H9 (cell line): ENCODE data around the gene ITPR2. TPM values are rescaled to one million over a fixed set of nuclear protein-coding genes. Genes with fewer than 3 reads are reported as not detected.

ENCODE experiments used
- DNase-seq: peaks from one replicate; pipeline ENCODE4 v3.0.0-alpha.2; 2017
- H2AFZ ChIP-seq: one replicate; pipeline ENCODE4 v1.6.1; 2013; ENCODE audit warnings: mild to moderate bottlenecking, low read length, control low read depth, moderate library complexity
- H2AK5ac ChIP-seq: 2 replicates; pipeline ENCODE4 v1.6.1; 2013; ENCODE audit warnings: low read length, control low read depth, mixed read lengths; ENCODE audit not compliant: insufficient read length
- H2BK120ac ChIP-seq: one replicate; pipeline ENCODE4 v1.6.1; 2013; ENCODE audit warnings: low read depth, mild to moderate bottlenecking, low read length, control low read depth, inconsistent platforms; ENCODE audit not compliant: poor library complexity, severe bottlenecking
- H2BK12ac ChIP-seq: 2 replicates; pipeline ENCODE4 v1.6.1; 2013; ENCODE audit warnings: low read length, control low read depth, mixed read lengths, low read depth; ENCODE audit not compliant: insufficient read length
- H2BK15ac ChIP-seq: 2 replicates; pipeline ENCODE4 v1.6.1; 2013; ENCODE audit warnings: low read depth, low read length, control low read depth
- H2BK20ac ChIP-seq: one replicate; pipeline ENCODE4 v1.6.1; 2013; ENCODE audit warnings: low read depth, mild to moderate bottlenecking, low read length, control low read depth, inconsistent platforms; ENCODE audit not compliant: poor library complexity, severe bottlenecking
- H2BK5ac ChIP-seq: 2 replicates; pipeline ENCODE4 v1.6.1; 2013; ENCODE audit warnings: low read length, control low read depth, mixed read lengths; ENCODE audit not compliant: insufficient read length
- H3K14ac ChIP-seq: 2 replicates; pipeline ENCODE4 v1.6.1; 2013; ENCODE audit warnings: low read length, control low read depth; ENCODE audit not compliant: insufficient read depth
- H3K18ac ChIP-seq: 2 replicates; pipeline ENCODE4 v1.6.1; 2013; ENCODE audit warnings: low read depth, mild to moderate bottlenecking, mixed read lengths, low read length, control low read depth; ENCODE audit not compliant: insufficient read length
- H3K23ac ChIP-seq: 2 replicates; pipeline ENCODE4 v1.6.1; 2013; ENCODE audit warnings: low read length, control low read depth, mixed read lengths, low read depth; ENCODE audit not compliant: insufficient read length
- H3K23me2 ChIP-seq: 2 replicates; pipeline ENCODE4 v1.6.1; 2013; ENCODE audit warnings: low read depth, mild to moderate bottlenecking, mixed read lengths, low read length, control low read depth; ENCODE audit not compliant: insufficient read length, poor library complexity, severe bottlenecking
- H3K27ac ChIP-seq: 2 replicates; pipeline ENCODE4 v1.5.1; 2013; ENCODE audit warnings: low read length, control low read depth, mixed read lengths, low read depth; ENCODE audit not compliant: insufficient read length
- H3K27me3 ChIP-seq: 2 replicates; pipeline ENCODE4 v1.6.1; 2013; ENCODE audit warnings: low read length, control low read depth, inconsistent platforms; ENCODE audit not compliant: insufficient read depth
- H3K4ac ChIP-seq: 2 replicates; pipeline ENCODE4 v1.6.1; 2013; ENCODE audit warnings: low read depth, mild to moderate bottlenecking, control low read depth, inconsistent platforms, low read length, moderate library complexity
- H3K4me1 ChIP-seq: 2 replicates; pipeline ENCODE4 v1.6.1; 2013; ENCODE audit warnings: low read length, control low read depth, inconsistent platforms; ENCODE audit not compliant: insufficient read depth
- H3K4me2 ChIP-seq: 2 replicates; pipeline ENCODE4 v1.6.1; 2013; ENCODE audit warnings: low read length, control low read depth, mixed read lengths; ENCODE audit not compliant: insufficient read length, insufficient read depth
- H3K56ac ChIP-seq: 2 replicates; pipeline ENCODE4 v1.6.1; 2013; ENCODE audit warnings: low read depth, mild to moderate bottlenecking, mixed read lengths, low read length, control low read depth; ENCODE audit not compliant: insufficient read length
- H3K79me1 ChIP-seq: 2 replicates; pipeline ENCODE4 v1.6.1; 2013; ENCODE audit warnings: low read depth, mild to moderate bottlenecking, moderate library complexity, low read length, control low read depth, inconsistent platforms; ENCODE audit not compliant: insufficient read depth, poor library complexity, severe bottlenecking
- H3K79me2 ChIP-seq: 2 replicates; pipeline ENCODE4 v1.6.1; 2013; ENCODE audit warnings: low read length, control low read depth, inconsistent platforms; ENCODE audit not compliant: insufficient read depth
- H3K9ac ChIP-seq: 2 replicates; pipeline ENCODE4 v1.6.1; 2013; ENCODE audit warnings: low read length, control low read depth, mixed read lengths; ENCODE audit not compliant: insufficient read length; ENCODE audit errors: extremely low read depth
- H3K9me3 ChIP-seq: one replicate; pipeline ENCODE4 v1.6.1; 2013; ENCODE audit warnings: low read depth, low read length, inconsistent platforms; ENCODE audit not compliant: control insufficient read depth
- H3T11ph ChIP-seq: one replicate; pipeline ENCODE4 v1.6.1; 2013; ENCODE audit warnings: mild to moderate bottlenecking, low read length, control low read depth, inconsistent platforms
- H4K20me1 ChIP-seq: one replicate; pipeline ENCODE4 v1.6.1; 2013; ENCODE audit not compliant: control insufficient read depth, insufficient read length, insufficient read depth
- H4K5ac ChIP-seq: 2 replicates; pipeline ENCODE4 v1.6.1; 2013; ENCODE audit warnings: low read depth, mild to moderate bottlenecking, mixed read lengths, low read length, control low read depth; ENCODE audit not compliant: insufficient read length
- H4K8ac ChIP-seq: replicated peaks from 2 replicates; pipeline ENCODE4 v1.6.1; 2013; ENCODE audit warnings: low read length, control low read depth, mixed read lengths, low read depth; ENCODE audit not compliant: insufficient read length
- H4K91ac ChIP-seq: 2 replicates; pipeline ENCODE4 v1.6.1; 2013; ENCODE audit warnings: low read depth, mild to moderate bottlenecking, moderate library complexity, mixed read lengths, low read length, control low read depth; ENCODE audit not compliant: insufficient read length
- H3K27ac Mint-ChIP-seq, 3 experiments: 2 replicates in 2 of 3; 3 replicates in 1 of 3; pipeline ENCODE4 v1.8.0; 2020 to 2021; ENCODE audit warnings: mixed read lengths in 3 of 3, mild to moderate bottlenecking in 1 of 3, moderate library complexity in 1 of 3
- H3K27me3 Mint-ChIP-seq: 2 replicates; pipeline ENCODE4 v1.8.0; 2021; ENCODE audit warnings: low read depth, mild to moderate bottlenecking, moderate library complexity, mixed read lengths
- H3K36me3 Mint-ChIP-seq, 3 experiments: 2 replicates in 2 of 3; 3 replicates in 1 of 3; pipeline ENCODE4 v1.8.0; 2020 to 2021; ENCODE audit warnings: low read depth in 3 of 3, mixed read lengths in 3 of 3; ENCODE audit not compliant: insufficient read depth in 1 of 3
- H3K4me1 Mint-ChIP-seq, 2 experiments: 2 replicates each; pipeline ENCODE4 v1.8.0; 2020; ENCODE audit warnings: mixed read lengths in 2 of 2
- H3K4me3 Mint-ChIP-seq, 2 experiments: 2 replicates in 1 of 2; 3 replicates in 1 of 2; pipeline ENCODE4 v1.8.0; 2020 to 2021; ENCODE audit warnings: mild to moderate bottlenecking in 2 of 2, mixed read lengths in 2 of 2, moderate library complexity in 1 of 2
- H3K9me3 Mint-ChIP-seq, 2 experiments: 2 replicates in 1 of 2; 3 replicates in 1 of 2; pipeline ENCODE4 v1.8.0; 2020; ENCODE audit warnings: mild to moderate bottlenecking in 2 of 2, mixed read lengths in 2 of 2, moderate library complexity in 1 of 2
- CTCF ChIP-seq: fragments of 200-600 bp; sonication (generic); conservative IDR thresholded peaks from 3 replicates; pipeline ENCODE4 v1.8.0; 2021; ENCODE audit warnings: antibody characterized with exemption, mild to moderate bottlenecking
- WGBS: extraction: QIAGEN DNeasy Blood & Tissue Kit; methylation state at CpG from one replicate; pipeline ENCODE4 v1.1.7; 2013; ENCODE audit warnings: missing lambda C conversion rate, low lambda C conversion rate, mixed read lengths; ENCODE audit not compliant: insufficient read length; ENCODE audit errors: extremely low coverage; 5-methylcytosine and 5-hydroxymethylcytosine counted together
- total RNA-seq: library from RNA; stranded (reverse); gene quantifications from 2 replicates; pipeline ENCODE4 v1.2.1, GENCODE V29; 2021

Gene ITPR2
- total RNA-seq, 1 experiment from 2014 or later, result 14.8 TPM

- Histone ChIP-seq H2BK5ac (no peak overlapping the region), H2AFZ (no peak overlapping the region), H3K4me2 (no peak overlapping the region), H3K23ac (no peak overlapping the region), H2BK20ac (no peak overlapping the region), H3K4ac (no peak overlapping the region), H3K79me1 (no peaks in the 10 kb centered on the region), H2BK120ac (no peak overlapping the region), H3T11ph (no peak overlapping the region), H3K23me2 (no peaks in the 10 kb centered on the region), H3K9me3 (no peaks in the 10 kb centered on the region), H2AK5ac (no peak overlapping the region), H4K20me1 (no peaks in the 10 kb centered on the region), H3K18ac (no peak overlapping the region), H2BK12ac (no peak overlapping the region), H3K79me2 (no peaks in the 10 kb centered on the region), H4K91ac (no peak overlapping the region), H4K8ac (no peak overlapping the region), H3K27ac (no peak overlapping the region), H3K14ac (no peak overlapping the region), H3K56ac (no peak overlapping the region), H4K5ac (no peak overlapping the region), H3K27me3 (no peaks in the 10 kb centered on the region), H3K9ac (no peak overlapping the region), H2BK15ac (no peak overlapping the region), H3K4me1 (no peaks in the 10 kb centered on the region)
- WGBS, result no CpG with 5 or more reads among the region's 4 CpGs
- Mint-ChIP-seq H3K27ac (no peak overlapping the region), H3K4me3 (no peak overlapping the region), H3K9me3 (no peaks in the 10 kb centered on the region; a peak in 1 of 5 replicates), H3K4me1 (peaks cover 3 to 4% of the 10 kb centered on the region in 2 experiments), H3K36me3 (peaks cover 11 to 33% (median 20%) of the 10 kb centered on the region in 3 experiments; a peak in 6 of 7 replicates), H3K27me3 (no peaks in the 10 kb centered on the region)
- DNase-seq, result no peak
- TF ChIP-seq CTCF, result no peak
Observed at GRCh38 chr12:26698186-26698585, 134.8 kb downstream of the ITPR2 start.
